HG02884 (cell line): Measurements from ENCODE around the gene SAMMSON.

Experiments used
- ATAC-seq: cut with Tn5 transposase; IDR thresholded peaks from one replicate; pipeline ENCODE4 v1.9.1; 2021; ENCODE audit warnings: mild to moderate bottlenecking, moderate library complexity; ENCODE audit not compliant: unreplicated experiment

Gene SAMMSON

DNA sequence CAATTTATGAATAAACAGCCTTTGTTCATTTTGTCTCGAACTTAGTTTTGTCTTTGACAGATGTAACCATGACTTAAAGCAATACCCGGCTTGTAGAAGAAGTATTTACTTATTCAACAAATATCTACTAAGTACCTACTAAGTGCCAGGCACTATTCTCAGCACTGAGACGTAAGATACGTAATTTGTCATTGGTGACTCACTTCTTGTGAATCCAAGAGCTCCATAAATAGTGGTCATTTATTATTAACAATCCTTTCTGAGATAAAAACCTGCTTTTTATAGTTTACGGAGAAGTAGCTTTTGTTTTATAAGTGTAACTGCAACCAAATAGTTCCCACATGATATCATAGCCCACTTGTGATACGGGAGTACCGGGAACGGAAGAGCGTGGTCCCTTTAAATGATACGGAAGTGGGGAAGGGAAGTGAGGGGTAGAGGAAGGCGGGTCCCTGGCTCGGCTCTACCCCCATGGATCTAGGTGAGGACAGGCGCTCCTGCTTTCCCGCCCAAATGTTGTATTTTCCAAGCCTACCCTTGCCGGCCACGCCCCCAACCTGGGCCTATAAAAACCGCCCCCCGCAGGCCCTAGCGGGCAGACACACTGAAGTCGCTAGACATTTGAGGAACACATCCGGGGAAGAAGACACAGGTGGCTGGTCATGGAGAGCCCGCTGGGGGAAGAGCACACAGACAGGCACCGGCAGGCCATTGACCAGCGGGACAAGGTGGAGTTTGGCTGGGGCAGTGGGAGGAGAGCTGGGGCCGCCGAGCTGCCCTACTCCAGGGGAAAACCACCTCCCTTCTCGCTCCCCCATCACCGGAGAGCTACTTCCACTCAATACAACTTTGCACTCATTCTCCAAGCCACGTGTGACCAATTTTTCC, at the start of gene SAMMSON:
TSS of gene SAMMSON (plus strand) at position 594 of the 888 bp plus-strand sequence.
- ATAC-seq: no peak

DNA sequence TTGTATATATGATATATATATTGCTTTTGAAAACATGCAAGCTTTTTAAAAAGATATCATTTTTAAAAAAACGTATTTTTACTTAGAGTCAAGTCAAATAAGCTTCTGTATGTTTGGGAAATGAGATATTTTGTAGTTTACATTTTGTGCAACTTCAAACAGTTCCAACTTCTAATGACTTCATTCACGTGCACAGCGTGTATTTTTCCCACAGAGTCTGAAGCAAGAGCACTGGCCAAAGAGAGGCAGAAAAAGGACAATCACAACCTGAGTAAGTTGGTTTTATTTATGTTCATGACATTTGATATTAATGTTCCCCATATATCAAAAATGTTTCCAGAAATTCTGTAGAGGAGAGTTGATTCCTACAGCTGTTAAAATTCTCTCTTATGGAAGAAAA, 47.9 kb upstream of the SAMMSON start:
- no peak for ATAC-seq

DNA sequence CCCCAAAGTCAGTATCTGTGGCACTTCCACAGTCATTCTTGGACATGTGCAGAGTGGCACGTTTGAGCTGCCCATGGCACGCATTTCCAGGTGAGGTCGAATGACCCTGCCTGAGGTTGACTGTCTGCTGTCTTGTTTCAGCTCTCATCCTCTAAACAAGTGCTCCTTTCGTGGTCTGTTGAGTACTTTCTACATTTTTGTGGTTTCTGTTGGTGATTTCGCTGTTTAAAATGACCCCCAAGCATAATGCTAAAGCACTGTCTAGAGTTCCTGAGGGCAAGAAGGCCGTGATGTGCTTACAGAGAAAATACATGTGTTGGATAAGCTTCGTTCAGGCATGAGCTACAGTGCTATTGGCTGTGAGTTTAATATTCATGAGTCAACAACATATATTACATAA, 40.0 kb upstream of the SAMMSON start:
- no peak for ATAC-seq

DNA sequence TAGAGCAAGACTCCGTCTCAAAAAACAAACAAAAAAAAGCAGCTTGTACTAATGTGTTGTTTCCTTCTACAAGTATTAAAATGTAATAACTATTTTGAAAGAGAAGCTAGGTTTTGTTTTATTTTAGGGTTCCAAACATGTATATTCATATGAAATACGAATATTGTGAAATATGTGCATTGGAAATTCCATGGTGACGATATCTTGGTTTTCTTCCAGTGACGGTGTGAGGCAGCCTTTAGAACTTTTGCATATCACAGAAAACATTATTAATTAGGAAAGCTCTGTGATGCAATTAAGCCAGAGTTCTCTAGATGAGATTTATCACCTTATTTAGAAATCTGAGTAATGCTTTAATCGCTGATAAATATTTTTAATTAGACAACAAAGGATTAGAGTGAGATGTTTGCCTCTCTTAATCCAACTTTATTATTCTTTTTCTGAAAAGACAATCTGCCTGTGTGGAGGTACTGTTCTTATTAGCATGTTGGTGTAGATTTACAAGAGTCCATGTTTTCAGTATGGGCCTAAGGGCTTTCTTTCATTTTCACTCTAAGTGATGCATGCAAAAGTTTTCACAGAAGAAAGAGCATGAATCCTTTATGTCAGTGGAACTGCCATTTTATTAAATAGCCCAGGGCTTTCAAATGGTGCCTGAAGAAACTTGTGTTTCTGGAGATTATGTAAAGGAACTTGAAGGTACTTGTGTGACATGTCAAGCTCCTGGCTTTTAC, 37.7 kb upstream of the SAMMSON start:
- no peak for ATAC-seq

DNA sequence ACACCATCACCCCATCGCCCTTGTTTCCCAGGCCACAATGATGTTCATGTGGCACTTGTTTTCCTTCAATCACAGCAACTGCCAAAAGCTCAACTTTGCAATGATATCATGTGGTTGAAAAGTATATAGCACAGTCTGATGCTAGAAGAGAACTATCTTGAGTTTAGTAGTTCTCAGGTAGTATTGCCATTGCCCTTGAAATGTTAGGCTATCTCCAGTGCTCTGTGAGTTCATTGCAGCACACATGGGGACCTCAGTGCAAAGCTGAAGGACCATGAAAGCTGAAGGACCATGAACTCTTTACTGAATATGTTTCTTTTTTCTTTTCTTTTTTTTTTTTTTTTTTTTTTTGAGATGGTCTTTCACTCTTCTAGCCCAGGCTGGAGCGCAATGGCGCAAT, 35.9 kb upstream of the SAMMSON start:
- ATAC-seq: no peak

DNA sequence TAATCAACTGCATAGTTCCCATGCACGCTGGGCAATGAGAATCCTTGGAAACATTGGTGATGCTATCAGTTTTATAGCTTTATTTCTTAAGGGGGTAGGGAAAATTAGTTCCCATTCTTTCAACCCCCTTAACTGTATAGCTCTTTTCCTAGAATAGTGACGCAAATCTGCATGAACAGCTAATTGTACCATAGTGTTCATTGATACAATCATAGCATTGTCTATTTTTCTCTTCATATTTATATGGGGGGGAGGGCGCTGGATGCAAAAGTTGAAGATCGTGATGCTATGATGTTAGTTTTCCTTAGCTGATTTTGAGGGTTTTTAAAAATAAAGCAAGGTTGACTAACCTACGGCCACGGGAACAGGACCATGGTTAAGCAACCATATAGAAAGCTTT, 32.4 kb upstream of the SAMMSON start:
- no peak for ATAC-seq

DNA sequence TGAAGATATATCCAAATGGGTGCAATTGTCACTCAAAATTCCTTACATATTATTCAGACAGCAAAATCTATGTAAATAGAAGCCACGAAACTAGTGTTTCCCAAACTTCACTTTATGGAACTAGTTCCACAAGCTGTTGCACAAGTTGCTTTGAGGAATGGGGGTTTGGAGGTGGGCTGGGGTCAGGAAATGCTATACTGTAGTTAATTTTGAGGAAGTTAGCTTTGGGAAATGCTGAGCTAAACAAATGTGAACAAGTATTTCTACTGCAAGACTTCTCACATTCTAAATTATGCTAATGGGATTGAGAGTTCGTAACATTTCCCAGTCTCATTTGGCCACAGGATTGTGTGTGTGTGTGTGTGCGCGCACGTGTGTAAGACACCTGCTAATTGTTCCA, 28.7 kb upstream of the SAMMSON start:
- no peak for ATAC-seq

DNA sequence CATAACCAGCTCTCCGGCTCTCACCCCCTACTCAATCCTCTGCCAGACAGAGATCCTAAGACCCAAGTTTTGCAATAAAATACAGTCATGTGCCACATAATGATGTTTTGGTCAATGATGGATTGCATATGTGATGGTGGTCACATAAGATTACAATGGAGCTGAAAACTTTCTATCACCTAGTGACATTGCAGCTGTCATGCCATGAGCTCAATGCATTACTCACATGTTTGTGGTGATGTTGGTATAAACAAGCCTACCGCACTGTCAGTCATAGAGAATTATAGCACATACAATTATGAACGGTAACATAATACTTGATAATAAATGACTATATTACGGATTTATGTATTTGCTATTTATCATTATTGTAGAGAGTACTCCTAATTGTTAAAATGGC, 26.9 kb upstream of the SAMMSON start:
- ATAC-seq: no peak

DNA sequence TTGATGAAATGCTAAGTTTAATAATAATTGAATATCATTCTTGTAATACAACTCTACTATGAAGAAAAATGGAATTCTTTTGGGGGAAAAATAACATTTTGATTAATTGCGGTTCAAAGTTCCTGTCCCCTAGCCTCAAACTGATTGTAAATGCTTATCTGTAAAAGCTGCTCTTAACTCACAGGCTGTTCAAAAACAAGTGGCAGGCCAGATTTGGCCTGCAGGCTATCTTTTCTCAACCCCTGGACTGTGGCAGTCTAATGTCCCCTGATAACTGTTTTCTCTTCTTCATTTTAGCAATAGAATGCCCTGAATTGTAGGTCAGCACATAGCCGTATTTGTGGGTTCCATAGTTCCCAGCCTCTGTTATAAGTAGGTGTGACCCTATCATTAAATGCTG, 23.5 kb upstream of the SAMMSON start:
- ATAC-seq: no peak

DNA sequence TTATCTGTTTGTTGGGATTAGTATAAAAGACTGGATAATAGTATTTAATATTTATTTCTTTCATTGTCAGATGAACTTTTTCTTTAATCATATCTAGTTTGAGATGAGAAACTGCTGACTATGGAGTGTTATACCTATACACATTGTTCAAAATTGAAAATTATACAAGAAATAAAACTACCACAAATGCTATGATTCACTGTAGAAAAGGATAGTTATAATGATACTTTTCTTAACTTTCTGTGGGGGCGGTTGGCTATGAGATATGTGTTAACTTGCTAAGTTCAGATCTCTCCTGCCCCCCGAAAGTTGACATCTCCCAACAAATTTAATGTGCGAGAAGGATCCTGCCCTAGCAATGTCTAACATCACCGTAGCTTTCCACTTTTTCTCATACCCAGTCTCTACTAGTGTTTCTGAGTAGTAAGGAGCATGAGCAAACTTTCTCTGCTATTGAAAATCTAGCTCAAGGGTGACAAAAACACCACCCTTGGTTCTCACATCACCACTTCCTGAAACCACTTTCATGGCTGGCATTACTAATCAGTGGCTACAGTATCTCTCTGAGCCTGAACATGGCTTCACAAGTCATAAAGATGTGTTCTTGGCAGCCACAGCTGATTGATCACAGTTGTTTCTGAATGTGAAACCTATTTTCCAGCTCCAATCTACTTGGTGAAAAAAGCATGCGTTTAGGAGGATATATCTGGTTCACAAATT, 15.8 kb upstream of the SAMMSON start:
- ATAC-seq: peak; percentile 57

DNA sequence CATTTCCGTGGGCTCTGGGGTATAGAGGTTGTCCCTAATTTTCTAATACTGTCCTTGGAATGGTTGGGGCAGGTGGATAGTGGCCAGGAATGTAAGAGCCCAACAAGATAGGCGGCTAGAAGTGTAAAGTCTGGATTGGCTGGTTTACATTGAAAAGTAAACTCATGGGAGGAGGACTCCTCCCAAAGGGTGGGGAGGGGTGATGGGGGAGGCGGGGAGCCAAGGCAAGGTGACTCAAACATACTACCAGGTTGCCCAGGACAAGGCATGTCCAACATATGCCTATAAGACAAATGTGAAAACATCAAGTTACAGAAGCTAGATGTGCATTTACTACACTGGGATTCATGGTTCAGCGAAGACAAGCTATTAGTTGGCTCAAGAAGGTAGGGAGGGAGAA, 14.3 kb upstream of the SAMMSON start:
- no peak for ATAC-seq

DNA sequence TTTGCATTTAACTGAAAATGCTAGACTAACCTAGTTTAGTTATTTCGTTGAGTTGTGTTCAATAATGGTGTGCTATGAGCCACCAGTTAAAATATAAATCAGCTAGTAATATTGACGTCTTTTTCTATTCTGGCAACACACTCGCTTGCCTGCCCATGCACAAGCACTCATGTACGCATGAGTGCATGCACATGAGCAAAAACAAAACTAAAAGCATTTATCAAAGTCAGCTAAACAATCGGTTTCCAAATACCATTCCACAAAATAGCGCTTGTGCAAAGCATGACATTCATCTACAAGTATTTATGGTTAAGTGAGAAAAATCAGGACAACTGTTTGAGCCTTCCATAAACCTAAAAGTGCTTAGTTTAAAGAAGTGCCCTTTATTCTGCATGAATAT, 13.1 kb upstream of the SAMMSON start:
- no peak for ATAC-seq

DNA sequence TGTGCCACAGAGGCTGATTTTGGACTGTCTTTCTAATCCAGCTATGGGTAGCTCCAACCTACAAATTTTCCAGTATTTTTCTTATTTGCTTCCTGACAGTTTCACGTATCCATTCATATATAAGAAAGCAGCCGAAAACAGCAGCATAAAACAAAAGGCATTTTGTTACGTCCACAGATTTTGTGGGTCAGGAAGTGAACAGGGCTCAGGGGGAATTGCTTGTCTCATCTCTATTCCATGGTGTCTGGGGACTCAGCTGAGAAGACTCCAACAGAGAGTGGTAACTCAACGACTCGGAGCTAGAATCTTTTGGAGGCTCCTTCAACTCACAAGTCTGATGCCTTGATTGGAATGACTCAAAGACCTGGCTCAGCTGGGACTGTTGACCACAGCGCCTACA, 11.7 kb upstream of the SAMMSON start:
- no peak for ATAC-seq

DNA sequence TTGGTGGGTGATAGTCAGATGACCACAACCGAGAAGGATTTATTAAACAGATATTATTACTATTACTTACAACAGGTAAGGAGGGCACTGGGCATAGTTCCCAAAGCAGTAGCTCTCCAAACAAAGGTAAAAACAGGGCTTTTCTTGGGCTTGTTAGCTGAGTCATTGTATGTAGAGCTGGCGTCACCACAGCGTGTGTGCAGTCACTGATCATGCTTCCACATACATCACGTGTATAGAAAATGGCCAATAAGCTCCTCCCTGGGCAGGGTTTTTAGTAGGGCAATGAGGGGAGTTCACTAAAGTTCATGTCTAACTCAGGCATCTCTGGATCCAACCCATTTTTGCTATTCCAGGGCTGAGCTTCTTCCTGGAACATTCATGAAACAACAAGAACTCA, 5.8 kb upstream of the SAMMSON start:
- ATAC-seq: no peak

DNA sequence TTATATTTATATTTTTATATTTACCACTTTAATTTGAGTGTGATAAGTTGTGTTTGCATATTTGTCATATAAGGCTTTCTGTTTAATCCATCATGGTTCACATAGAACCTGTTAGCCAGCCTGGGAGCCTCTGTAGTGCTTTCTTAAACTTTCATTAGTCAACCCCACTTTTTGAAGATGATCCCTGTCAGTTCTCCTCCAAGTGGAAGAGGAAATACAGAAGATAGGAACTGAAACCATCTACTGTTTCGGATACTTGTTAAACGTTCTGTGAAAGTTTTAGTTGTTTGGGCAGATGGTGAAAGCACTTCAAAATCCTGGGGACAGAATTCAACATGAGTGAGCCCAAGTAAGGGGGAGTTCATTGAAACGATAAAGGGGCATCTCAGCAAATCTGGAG, 4.6 kb upstream of the SAMMSON start:
- no peak for ATAC-seq

DNA sequence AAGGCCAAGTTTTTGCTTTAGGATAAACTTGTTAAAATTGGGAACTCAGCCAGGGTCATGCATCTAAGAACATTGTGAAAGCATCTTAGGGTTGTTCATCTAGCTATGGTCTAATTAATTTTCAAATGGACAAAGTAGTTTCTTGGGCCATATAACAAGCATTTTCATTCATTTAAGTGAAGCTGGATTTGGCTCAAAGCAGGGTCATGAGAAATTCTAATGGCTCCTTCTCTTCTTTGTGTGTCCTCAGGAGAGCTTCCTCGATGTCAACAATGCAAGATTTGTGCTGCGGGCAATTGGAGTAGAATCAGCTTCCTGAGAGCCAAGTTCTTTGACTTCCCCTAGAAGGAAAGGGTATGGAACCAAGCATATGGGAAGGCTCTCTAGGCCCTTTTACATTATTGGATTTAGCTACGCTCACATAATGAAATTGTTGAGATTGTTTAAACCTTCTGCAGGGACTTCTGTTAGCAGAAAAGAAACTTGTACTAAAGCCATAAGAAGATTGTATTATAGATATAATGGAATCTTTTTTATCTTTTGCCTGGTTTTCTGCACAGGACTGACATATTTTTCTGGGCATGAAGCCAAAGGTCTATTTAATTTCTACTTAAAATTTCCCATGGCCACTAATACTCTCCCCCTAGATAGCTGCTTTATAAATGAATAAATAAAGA, 1.8 kb upstream of the SAMMSON start:
- ATAC-seq: no peak

DNA sequence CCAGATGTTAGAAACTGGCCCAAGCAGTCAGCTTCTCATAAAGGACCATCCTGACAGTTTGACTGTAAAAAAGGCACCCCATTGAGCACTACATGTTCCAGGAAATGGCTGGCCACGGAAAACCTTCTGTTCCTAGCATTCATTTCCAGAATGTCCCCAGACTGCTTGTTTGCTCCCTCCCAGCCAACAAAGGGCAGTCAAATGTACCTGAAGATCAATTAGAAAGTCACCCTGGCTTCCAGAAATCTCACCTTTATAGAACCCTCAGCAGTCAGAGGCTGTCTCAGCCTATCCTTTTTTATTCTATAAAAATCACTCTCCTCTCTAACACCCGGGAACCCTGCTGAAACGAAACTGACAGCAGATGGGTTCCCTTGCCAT, 784 bp upstream of the SAMMSON start:
- no peak for ATAC-seq

DNA sequence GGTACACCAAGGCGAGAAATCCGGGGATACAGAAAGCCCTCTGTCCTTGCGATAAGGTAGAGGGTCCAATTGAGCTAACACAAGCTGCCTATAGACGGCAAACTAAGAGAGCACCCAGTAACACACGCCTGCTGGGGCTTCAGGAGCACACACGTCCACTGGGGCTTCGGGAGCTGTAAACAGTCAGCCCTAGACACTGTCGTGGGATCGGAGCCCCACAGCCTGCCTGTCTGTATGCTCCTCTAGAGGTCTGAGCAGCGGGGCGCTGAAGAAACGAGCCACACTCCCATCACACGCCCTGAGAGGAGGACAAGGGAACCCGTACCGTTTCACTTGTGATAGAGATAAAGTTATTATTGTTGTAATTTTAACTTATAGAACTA, 486 bp downstream of the SAMMSON start:
- ATAC-seq: no peak

DNA sequence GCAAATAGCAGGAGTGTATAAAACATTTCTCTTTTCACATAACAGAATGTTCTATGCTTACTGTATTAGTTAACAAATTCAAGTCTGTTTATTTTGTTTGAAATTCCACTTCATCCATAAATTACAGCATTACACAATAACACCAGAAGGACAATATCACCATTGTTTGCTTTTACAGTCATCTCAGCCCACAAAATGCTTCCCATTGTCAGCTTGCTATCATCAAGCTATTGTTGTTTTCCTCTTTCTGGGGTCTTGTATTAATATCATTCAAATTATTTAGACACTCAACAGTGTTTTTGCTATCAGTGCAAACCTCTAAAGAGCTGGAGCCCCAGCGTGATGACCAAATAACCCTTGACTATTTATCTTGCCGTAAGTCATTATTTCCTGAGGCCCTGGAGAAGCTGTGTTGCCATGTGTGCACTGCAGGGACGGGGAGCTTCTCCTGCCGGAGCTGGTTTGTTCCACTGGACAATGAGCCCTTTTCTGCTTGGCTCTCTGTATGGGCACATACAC, 1.1 kb downstream of the SAMMSON start:
- no peak for ATAC-seq

DNA sequence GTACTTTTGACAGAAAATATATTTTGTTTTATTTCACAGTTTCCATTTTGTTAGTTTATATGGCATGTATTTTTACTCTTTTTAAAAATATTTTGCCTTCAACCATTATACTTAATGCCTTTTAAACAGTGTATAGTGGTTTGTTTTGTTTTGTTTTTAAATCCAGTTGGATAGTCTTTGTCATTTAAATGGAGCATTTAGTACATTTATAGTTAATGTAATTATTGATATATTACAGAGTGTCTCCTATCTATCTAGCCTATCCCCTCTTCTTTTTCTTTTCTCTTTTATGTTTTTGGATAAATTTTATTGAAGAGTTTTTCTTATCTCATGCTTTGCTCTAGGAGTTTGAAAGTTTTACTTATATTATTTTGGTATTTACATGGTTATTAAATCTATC, 3.6 kb downstream of the SAMMSON start:
- no peak for ATAC-seq

DNA sequence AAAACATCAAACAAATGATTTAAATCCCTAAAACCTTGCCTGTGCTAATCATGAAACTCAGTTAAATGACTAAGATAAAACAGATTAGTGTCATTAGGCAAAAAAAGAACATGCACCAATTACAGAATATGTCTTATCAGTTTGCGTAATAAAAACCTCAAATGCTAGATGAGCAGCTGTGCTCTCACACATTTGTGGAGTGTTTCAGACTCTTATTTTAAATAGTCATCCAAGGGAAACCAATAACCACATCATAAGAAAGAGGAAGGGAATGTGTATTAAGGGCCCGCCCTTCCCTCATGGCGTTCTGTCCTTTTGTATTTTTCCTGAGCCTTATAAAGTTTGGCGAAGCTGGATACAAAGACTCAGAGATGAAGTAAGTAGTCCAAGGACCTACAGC, 6.6 kb downstream of the SAMMSON start:
- no peak for ATAC-seq
